GM23338 (cell line): ENCODE results near the gene KCNAB1. TPM values are rescaled to one million over a fixed set of nuclear protein-coding genes. Genes with fewer than 3 reads are reported as not detected.
"Not testable (repeated sequence)": the region's sequence is repeated elsewhere in the genome, so short reads cannot be mapped to it uniquely, and the experiment has no call there.

Experiments used
- ATAC-seq: fragments of 200-7000 bp; cut with Tn5 transposase; 3 replicates; pipeline ENCODE4 v1.9.1; 2020
- DNase-seq: peaks from one replicate; pipeline ENCODE4 v3.0.0-alpha.2; 2015; ENCODE audit warnings: low spot score
- H2AFZ ChIP-seq: fragments of 200-600 bp; sonication (generic); 2 replicates; pipeline ENCODE4 v1.8.0; 2016; ENCODE audit warnings: antibody characterized with exemption, mild to moderate bottlenecking, moderate library complexity
- H3F3A ChIP-seq: fragments of 200-600 bp; sonication (generic); replicated peaks from 2 replicates; pipeline ENCODE4 v1.8.0; 2017; ENCODE audit warnings: antibody characterized with exemption, mixed run types, low read depth
- H3K27ac ChIP-seq: fragments of 200-600 bp; sonication (generic); 2 replicates; pipeline ENCODE4 v1.6.1; 2016; ENCODE audit warnings: low read depth
- H3K27me3 ChIP-seq: fragments of 200-600 bp; sonication (generic); 2 replicates; pipeline ENCODE4 v1.8.0; 2016; ENCODE audit warnings: mild to moderate bottlenecking, mixed run types, moderate library complexity; ENCODE audit not compliant: insufficient read depth
- H3K36me3 ChIP-seq: fragments of 200-600 bp; sonication (generic); 2 replicates; pipeline ENCODE4 v1.8.0; 2016; ENCODE audit warnings: mild to moderate bottlenecking; ENCODE audit not compliant: insufficient read depth
- H3K4me1 ChIP-seq: fragments of 200-600 bp; sonication (generic); 2 replicates; pipeline ENCODE4 v1.8.0; 2016; ENCODE audit warnings: mild to moderate bottlenecking, moderate library complexity; ENCODE audit not compliant: insufficient read depth
- H3K4me2 ChIP-seq: fragments of 200-600 bp; sonication (generic); 2 replicates; pipeline ENCODE4 v1.7.1; 2017; ENCODE audit warnings: mixed run types
- H3K4me3 ChIP-seq: fragments of 200-600 bp; sonication (generic); 2 replicates; pipeline ENCODE4 v1.6.1; 2016; ENCODE audit warnings: mixed run types
- H3K79me2 ChIP-seq: fragments of 200-600 bp; sonication (generic); replicated peaks from 2 replicates; pipeline ENCODE4 v1.8.0; 2017; ENCODE audit warnings: mild to moderate bottlenecking; ENCODE audit not compliant: insufficient read depth
- H3K9me2 ChIP-seq: fragments of 200-600 bp; sonication (generic); 2 replicates; pipeline ENCODE4 v1.8.0; 2017; ENCODE audit not compliant: insufficient read depth
- H4K20me1 ChIP-seq: fragments of 200-600 bp; sonication (generic); replicated peaks from 2 replicates; pipeline ENCODE4 v1.8.0; 2017; ENCODE audit warnings: mild to moderate bottlenecking; ENCODE audit not compliant: insufficient read depth
- H3K27ac Mint-ChIP-seq: 2 replicates; pipeline ENCODE4 v1.8.0; 2020; ENCODE audit warnings: inconsistent platforms, mild to moderate bottlenecking, moderate library complexity, mixed read lengths
- H3K27me3 Mint-ChIP-seq: 3 replicates; pipeline ENCODE4 v1.8.0; 2022; ENCODE audit warnings: low read depth, mild to moderate bottlenecking, moderate library complexity, mixed read lengths, inconsistent platforms; ENCODE audit not compliant: insufficient read depth, poor library complexity
- H3K36me3 Mint-ChIP-seq: 3 replicates; pipeline ENCODE4 v1.8.0; 2021; ENCODE audit warnings: low read depth, mild to moderate bottlenecking, inconsistent platforms, moderate library complexity, mixed read lengths
- H3K4me1 Mint-ChIP-seq: 3 replicates; pipeline ENCODE4 v1.8.0; 2020; ENCODE audit warnings: mild to moderate bottlenecking, inconsistent platforms, mixed read lengths
- H3K4me3 Mint-ChIP-seq: 3 replicates; pipeline ENCODE4 v1.8.0; 2021; ENCODE audit warnings: moderate library complexity, mild to moderate bottlenecking, inconsistent platforms, mixed read lengths
- H3K9me3 Mint-ChIP-seq: 3 replicates; pipeline ENCODE4 v1.8.0; 2020; ENCODE audit warnings: moderate library complexity, mild to moderate bottlenecking, inconsistent platforms, mixed read lengths
- CREB1 ChIP-seq: fragments of 250-450 bp; sonication (Bioruptor Pico); IDR thresholded peaks from 2 replicates; pipeline ENCODE4 v1.5.0; 2020; ENCODE audit warnings: low read depth, mild to moderate bottlenecking, moderate library complexity
- ETS1 ChIP-seq: IDR thresholded peaks from 2 replicates; pipeline ENCODE4 v1.6.1; 2016; ENCODE audit warnings: antibody characterized with exemption
- EZH2phosphoT487 ChIP-seq: fragments of 200-600 bp; sonication (generic); IDR thresholded peaks from one replicate; pipeline ENCODE4 v1.8.1; 2018; ENCODE audit warnings: antibody characterized with exemption; ENCODE audit not compliant: unreplicated experiment
- JUNB ChIP-seq: IDR thresholded peaks from one replicate; pipeline ENCODE4 v1.6.1; 2016; ENCODE audit warnings: antibody characterized with exemption; ENCODE audit not compliant: unreplicated experiment
- NANOG ChIP-seq: IDR thresholded peaks from 2 replicates; pipeline ENCODE4 v1.6.1; 2016; ENCODE audit warnings: antibody characterized with exemption, borderline replicate concordance
- POLR2AphosphoS5 ChIP-seq: IDR thresholded peaks from 2 replicates; pipeline ENCODE4 v1.6.1; 2016; ENCODE audit warnings: antibody characterized with exemption, low read depth
- REST ChIP-seq: IDR thresholded peaks from one replicate; pipeline ENCODE4 v1.6.1; 2018; ENCODE audit warnings: antibody characterized with exemption; ENCODE audit not compliant: unreplicated experiment
- polyA plus RNA-seq: library from polyadenylated mRNA; unstranded; fragments of >200 nt; fragmentation: Nextera tagmentation; extraction: Ambion mirVana; gene quantifications from 2 replicates; pipeline ENCODE4 v1.2.1, GENCODE V29; 2016
- total RNA-seq: library from RNA; depleted of rRNA; stranded (reverse); fragments of >200 nt; shearing (Covaris generic); gene quantifications from 2 replicates; pipeline ENCODE4 v1.2.3, GENCODE V29; 2014
- TF ChIP-seq, protein P1 (sequence below): fragments of 250-450 bp; sonication (Bioruptor Pico); IDR thresholded peaks from 2 replicates; pipeline ENCODE4 v1.5.0; 2020; ENCODE audit warnings: mild to moderate bottlenecking, moderate library complexity

KCNAB1 gene
- total and polyA plus RNA-seq, 2 experiments from 2014 or later: 0.69 to 2.6 TPM

- not testable (repeated sequence) for H3K9me2 ChIP-seq, H4K20me1 ChIP-seq, ATAC-seq, H3K27ac ChIP-seq, H2AFZ ChIP-seq, H3K36me3 ChIP-seq, H3K79me2 ChIP-seq, H3K4me2 ChIP-seq, H3K27me3 ChIP-seq, H3K36me3 Mint-ChIP-seq, H3K4me1 Mint-ChIP-seq, H3K27ac Mint-ChIP-seq, H3K4me3 ChIP-seq, H3K4me1 ChIP-seq, H3F3A ChIP-seq, H3K4me3 Mint-ChIP-seq, H3K9me3 Mint-ChIP-seq, DNase-seq
- H3K27me3 Mint-ChIP-seq: peaks cover 11% of the 10 kb centered on the region
Measured at GRCh38 chr3:156072950-156073657, 47.3 kb upstream of the KCNAB1 start.

GRCh38 chr3:156090126-156090525 is 30.3 kb upstream of the KCNAB1 start:
- Histone ChIP-seq H3K4me2 (no peak overlapping the region), H3K9me2 (no peaks in the 10 kb centered on the region), H3K27me3 (no peaks in the 10 kb centered on the region), H3K4me1 (peaks cover 10% of the 10 kb centered on the region), H3K4me3 (no peak overlapping the region), H3K36me3 (no peaks in the 10 kb centered on the region), H3F3A (no peaks in the 10 kb centered on the region), H3K79me2 (no peaks in the 10 kb centered on the region), H4K20me1 (no peaks in the 10 kb centered on the region), H2AFZ (no peak overlapping the region), H3K27ac (no peak overlapping the region)
- Mint-ChIP-seq H3K27me3 (peaks cover 2% of the 10 kb centered on the region), H3K4me1 (peaks cover 6% of the 10 kb centered on the region), H3K27ac (no peak overlapping the region), H3K9me3 (no peaks in the 10 kb centered on the region), H3K36me3 (no peaks in the 10 kb centered on the region), H3K4me3 (no peak overlapping the region)
- no peak for DNase-seq
- TF ChIP-seq POLR2AphosphoS5 (no peak), NANOG (no peak), REST (no peak), JUNB (no peak), ETS1 (no peak), CREB1 (CRISPR knock-in tag) (no peak), EZH2phosphoT487 (no peak)
- TF ChIP-seq, protein P1, sequence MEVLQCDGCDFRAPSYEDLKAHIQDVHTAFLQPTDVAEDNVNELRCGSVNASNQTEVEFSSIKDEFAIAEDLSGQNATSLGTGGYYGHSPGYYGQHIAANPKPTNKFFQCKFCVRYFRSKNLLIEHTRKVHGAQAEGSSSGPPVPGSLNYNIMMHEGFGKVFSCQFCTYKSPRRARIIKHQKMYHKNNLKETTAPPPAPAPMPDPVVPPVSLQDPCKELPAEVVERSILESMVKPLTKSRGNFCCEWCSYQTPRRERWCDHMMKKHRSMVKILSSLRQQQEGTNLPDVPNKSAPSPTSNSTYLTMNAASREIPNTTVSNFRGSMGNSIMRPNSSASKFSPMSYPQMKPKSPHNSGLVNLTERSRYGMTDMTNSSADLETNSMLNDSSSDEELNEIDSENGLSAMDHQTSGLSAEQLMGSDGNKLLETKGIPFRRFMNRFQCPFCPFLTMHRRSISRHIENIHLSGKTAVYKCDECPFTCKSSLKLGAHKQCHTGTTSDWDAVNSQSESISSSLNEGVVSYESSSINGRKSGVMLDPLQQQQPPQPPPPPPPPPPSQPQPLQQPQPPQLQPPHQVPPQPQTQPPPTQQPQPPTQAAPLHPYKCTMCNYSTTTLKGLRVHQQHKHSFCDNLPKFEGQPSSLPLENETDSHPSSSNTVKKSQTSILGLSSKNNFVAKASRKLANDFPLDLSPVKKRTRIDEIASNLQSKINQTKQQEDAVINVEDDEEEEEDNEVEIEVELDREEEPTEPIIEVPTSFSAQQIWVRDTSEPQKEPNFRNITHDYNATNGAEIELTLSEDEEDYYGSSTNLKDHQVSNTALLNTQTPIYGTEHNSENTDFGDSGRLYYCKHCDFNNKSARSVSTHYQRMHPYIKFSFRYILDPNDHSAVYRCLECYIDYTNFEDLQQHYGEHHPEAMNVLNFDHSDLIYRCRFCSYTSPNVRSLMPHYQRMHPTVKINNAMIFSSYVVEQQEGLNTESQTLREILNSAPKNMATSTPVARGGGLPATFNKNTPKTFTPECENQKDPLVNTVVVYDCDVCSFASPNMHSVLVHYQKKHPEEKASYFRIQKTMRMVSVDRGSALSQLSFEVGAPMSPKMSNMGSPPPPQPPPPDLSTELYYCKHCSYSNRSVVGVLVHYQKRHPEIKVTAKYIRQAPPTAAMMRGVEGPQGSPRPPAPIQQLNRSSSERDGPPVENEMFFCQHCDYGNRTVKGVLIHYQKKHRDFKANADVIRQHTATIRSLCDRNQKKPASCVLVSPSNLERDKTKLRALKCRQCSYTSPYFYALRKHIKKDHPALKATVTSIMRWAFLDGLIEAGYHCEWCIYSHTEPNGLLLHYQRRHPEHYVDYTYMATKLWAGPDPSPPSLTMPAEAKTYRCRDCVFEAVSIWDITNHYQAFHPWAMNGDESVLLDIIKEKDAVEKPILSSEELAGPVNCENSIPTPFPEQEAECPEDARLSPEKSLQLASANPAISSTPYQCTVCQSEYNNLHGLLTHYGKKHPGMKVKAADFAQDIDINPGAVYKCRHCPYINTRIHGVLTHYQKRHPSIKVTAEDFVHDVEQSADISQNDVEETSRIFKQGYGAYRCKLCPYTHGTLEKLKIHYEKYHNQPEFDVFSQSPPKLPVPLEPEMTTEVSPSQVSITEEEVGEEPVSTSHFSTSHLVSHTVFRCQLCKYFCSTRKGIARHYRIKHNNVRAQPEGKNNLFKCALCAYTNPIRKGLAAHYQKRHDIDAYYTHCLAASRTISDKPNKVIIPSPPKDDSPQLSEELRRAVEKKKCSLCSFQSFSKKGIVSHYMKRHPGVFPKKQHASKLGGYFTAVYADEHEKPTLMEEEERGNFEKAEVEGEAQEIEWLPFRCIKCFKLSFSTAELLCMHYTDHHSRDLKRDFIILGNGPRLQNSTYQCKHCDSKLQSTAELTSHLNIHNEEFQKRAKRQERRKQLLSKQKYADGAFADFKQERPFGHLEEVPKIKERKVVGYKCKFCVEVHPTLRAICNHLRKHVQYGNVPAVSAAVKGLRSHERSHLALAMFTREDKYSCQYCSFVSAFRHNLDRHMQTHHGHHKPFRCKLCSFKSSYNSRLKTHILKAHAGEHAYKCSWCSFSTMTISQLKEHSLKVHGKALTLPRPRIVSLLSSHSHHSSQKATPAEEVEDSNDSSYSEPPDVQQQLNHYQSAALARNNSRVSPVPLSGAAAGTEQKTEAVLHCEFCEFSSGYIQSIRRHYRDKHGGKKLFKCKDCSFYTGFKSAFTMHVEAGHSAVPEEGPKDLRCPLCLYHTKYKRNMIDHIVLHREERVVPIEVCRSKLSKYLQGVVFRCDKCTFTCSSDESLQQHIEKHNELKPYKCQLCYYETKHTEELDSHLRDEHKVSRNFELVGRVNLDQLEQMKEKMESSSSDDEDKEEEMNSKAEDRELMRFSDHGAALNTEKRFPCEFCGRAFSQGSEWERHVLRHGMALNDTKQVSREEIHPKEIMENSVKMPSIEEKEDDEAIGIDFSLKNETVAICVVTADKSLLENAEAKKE: no peak
- ATAC-seq: no peak
